ENCODE measurements around the gene TXNDC16. TPM values are rescaled to one million over a fixed set of nuclear protein-coding genes. Genes with fewer than 3 reads are reported as not detected.

TXNDC16 gene
- total and polyA plus RNA-seq, 8 donors, result 1.4 to 30.3 (median 5.1) TPM

DNA sequence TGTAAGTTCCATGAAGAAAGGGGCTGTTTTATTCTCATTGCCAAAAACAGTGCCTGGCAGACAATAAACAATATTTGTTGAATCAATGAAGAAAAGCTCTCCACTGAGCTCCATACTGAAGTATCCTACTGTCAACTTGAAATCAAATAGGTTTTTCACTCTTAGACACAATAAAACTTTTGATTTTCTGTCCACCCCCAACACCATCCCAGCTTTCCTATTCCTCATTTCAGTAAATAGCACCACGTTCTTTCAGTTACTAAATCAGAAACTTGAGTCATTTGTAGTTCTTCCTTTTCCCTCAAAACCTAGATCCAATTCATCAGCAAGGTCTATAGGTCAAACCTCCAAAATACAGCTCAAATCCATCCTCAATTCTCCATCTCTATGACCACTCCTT lies 124.8 kb downstream of the TXNDC16 start:
- H3K27me3 ChIP-seq, result no peaks in the 10 kb centered on the region
- TF ChIP-seq, protein P1, sequence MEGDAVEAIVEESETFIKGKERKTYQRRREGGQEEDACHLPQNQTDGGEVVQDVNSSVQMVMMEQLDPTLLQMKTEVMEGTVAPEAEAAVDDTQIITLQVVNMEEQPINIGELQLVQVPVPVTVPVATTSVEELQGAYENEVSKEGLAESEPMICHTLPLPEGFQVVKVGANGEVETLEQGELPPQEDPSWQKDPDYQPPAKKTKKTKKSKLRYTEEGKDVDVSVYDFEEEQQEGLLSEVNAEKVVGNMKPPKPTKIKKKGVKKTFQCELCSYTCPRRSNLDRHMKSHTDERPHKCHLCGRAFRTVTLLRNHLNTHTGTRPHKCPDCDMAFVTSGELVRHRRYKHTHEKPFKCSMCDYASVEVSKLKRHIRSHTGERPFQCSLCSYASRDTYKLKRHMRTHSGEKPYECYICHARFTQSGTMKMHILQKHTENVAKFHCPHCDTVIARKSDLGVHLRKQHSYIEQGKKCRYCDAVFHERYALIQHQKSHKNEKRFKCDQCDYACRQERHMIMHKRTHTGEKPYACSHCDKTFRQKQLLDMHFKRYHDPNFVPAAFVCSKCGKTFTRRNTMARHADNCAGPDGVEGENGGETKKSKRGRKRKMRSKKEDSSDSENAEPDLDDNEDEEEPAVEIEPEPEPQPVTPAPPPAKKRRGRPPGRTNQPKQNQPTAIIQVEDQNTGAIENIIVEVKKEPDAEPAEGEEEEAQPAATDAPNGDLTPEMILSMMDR (IDR thresholded peaks at IDR 0.05), result no peak
- TF ChIP-seq EP300 (IDR thresholded peaks at IDR 0.05), result no peak
- no peak for TF ChIP-seq POLR2AphosphoS5 (IDR thresholded peaks at IDR 0.05)
- TF ChIP-seq POLR2A (IDR thresholded peaks at IDR 0.05), result no peak
- H3K36me3 ChIP-seq, result peaks cover 0 to 6% (median 0%) of the 10 kb centered on the region in 4 donors
- H3K27ac ChIP-seq, result no peak overlapping the region
- 69 to 90% (median 84%) methylated on average over 1 of the region's 1 CpG for WGBS, 5 donors
- H3K4me1 ChIP-seq, result peaks cover 0 to 7% (median 0%) of the 10 kb centered on the region in 4 donors
- H3K4me3 ChIP-seq, result no peak overlapping the region
- intact Hi-C loops (cut with DNase I; ENCODE audit: low total_unique reads), result no loop called here
- no peak for DNase-seq
- H3K9me3 ChIP-seq, result no peaks in the 10 kb centered on the region

DNA sequence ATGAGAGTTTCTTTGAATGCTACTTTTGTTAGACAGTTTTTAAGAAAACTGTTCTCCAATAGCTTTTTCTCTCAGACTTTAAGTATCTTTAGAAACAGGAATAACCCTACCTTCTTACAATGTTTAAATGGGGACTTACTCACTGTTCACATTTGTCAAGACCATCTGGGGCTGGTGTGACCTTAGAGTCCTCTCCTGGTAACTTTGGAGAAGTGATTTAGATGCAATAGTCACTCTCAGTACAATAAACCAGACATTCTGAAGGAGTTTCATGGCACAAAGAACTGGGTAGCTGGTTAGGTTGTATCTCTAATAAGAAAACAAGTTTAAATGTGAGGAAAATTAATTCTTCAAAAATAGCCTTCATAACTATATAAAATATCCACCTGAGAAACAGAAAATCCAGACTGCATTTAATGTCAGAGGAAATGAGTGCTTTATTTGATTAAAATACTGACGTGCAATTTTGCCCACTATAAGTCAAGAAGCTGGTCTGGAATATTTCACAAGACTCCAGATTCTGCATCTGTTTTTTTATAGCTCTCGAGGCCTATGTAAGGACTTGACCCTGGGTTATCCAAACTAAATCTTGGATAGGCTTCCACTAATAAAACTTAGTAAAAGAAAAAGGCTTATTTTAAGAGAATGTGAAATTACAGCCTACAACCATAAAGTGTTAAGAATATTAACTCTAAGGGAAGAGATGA lies 129.5 kb downstream of the TXNDC16 start:
- Histone ChIP-seq H3K4me3 (no peak overlapping the region), H3K9me3 (no peaks in the 10 kb centered on the region), H3K4me1 (peaks cover 0 to 10% (median 3%) of the 10 kb centered on the region in 4 donors), H3K27me3 (no peaks in the 10 kb centered on the region), H3K36me3 (no peaks in the 10 kb centered on the region), H3K27ac (no peak overlapping the region)
- intact Hi-C loops (cut with DNase I; ENCODE audit: low total_unique reads), result no loop called here
- DNase-seq, result peak in 1 of 2 donors; percentile 11
- 34 to 60% (median 46%) methylated on average over 2 of the region's 2 CpGs for WGBS, 5 donors
- TF ChIP-seq, protein P1 (IDR thresholded peaks at IDR 0.05), result no peak

DNA sequence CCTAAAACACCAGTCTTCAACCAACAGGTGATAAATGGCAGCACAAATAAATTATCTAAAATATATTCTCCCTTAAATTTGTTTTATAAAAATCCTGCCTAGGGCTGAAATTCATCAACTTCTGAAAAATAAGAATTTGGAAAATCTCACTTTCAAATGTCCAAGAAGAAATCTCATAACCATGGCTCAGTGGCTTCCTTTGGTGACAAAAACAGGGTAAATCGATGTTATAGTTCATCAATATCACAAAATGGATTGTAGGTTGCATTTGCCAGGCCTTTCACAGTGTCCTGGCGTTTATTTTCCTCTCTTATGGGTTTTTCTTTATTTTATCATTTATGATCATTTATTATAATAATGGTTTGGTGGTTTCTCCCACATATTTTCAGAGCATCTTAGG lies 135.2 kb downstream of the TXNDC16 start:
- no peak overlapping the region for H3K27ac ChIP-seq
- DNase-seq, result no peak
- intact Hi-C loops (cut with DNase I; ENCODE audit: low total_unique reads), result no loop called here
- 7 to 93% (median 83%) methylated on average over 2 of the region's 2 CpGs for WGBS, 5 donors
- no peak for TF ChIP-seq EP300 (IDR thresholded peaks at IDR 0.05)
- no peak overlapping the region for H3K4me3 ChIP-seq
- peaks cover 0 to 10% (median 0%) of the 10 kb centered on the region in 4 donors for H3K4me1 ChIP-seq
- H3K36me3 ChIP-seq, result no peaks in the 10 kb centered on the region
- H3K27me3 ChIP-seq, result no peaks in the 10 kb centered on the region
- no peaks in the 10 kb centered on the region for H3K9me3 ChIP-seq

DNA sequence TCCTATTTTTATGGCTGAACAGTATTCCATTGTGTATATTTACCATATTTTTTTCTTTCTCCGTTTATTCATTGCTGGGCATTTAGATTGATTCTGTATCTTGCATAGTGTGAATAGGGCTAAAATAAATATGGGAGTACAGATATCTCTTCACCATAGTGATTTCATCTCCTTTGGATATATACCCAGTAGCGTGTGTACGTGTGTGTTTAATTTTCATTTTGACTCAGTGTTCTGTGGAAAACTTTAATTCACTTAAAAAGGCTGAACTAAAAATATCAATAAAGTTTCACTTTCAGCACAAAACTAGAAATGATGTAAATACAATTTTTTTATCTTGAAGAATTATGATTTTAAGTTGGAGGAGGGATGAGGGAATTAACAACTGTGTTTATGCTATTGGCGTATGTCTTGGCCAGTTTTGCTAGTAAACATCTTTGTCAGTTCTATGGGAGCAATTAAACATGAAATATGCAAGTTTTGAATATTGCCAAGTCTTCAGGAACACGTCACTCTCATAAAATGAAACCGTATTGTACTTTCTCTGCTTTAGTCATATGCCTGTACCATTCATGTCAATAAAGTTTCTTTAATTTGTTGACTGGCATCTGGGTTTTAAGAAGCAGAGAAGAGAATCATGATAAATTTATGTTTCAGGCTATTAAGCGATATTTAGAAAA lies 138.4 kb downstream of the TXNDC16 start:
- Histone ChIP-seq H3K9me3 (no peaks in the 10 kb centered on the region), H3K27ac (no peak overlapping the region), H3K27me3 (no peaks in the 10 kb centered on the region), H3K4me3 (no peak overlapping the region), H3K36me3 (no peaks in the 10 kb centered on the region), H3K4me1 (no peaks in the 10 kb centered on the region)
- peak in 1 of 2 donors; percentile 48 for DNase-seq
- TF ChIP-seq POLR2AphosphoS5 (IDR thresholded peaks at IDR 0.05) (no peak), POLR2A (IDR thresholded peaks at IDR 0.05) (no peak), EP300 (IDR thresholded peaks at IDR 0.05) (no peak)
- TF ChIP-seq, protein P1 (IDR thresholded peaks at IDR 0.05), result no peak
- WGBS, 5 donors, result 51 to 65% (median 58%) methylated on average over 7 of the region's 7 CpGs
- intact Hi-C loops (cut with DNase I; ENCODE audit: low total_unique reads), result no loop called here

DNA sequence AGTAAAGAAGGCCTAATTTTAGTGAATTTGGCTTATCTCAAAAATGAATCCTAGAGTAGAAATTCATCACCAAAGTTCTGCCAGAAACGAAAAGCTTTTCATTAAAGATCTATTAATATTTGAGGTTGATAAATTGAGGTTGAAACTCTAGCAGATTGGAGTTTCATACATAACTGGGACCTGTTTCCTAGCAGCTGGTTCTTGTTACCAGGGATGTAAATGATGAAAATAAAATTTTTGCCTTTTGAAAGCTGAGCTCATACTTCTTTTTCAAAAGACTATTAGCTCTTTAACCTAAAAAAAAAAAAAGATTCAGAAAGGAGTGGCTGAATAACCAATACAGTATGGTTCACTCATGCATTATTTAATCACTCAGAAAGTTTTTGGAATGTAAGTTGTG lies 139.9 kb downstream of the TXNDC16 start:
- Histone ChIP-seq H3K27ac (no peak overlapping the region), H3K9me3 (no peaks in the 10 kb centered on the region), H3K4me3 (no peak overlapping the region), H3K36me3 (no peaks in the 10 kb centered on the region), H3K27me3 (no peaks in the 10 kb centered on the region), H3K4me1 (no peaks in the 10 kb centered on the region)
- intact Hi-C loops (cut with DNase I; ENCODE audit: low total_unique reads), result no loop called here
- 55 to 80% (median 75%) methylated on average over 1 of the region's 1 CpG for WGBS, 5 donors
- DNase-seq, result peak in 1 of 2 donors; percentile 47
- no peak for TF ChIP-seq POLR2A (IDR thresholded peaks at IDR 0.05)
- TF ChIP-seq, protein P1 (IDR thresholded peaks at IDR 0.05), result no peak
- TF ChIP-seq POLR2AphosphoS5 (IDR thresholded peaks at IDR 0.05), result no peak
- TF ChIP-seq EP300 (IDR thresholded peaks at IDR 0.05), result no peak

All from stomach (tissue), 9 donors.